ENCODE results near the gene EGFL8. TPM values are rescaled to one million over a fixed set of nuclear protein-coding genes. Genes with fewer than 3 reads are reported as not detected.

EGFL8 gene
- total RNA-seq (2022; extraction: Qiagen RNA extraction), result 0.82 to 2.3 TPM (median 1.5 TPM) in 5 replicates

DNA sequence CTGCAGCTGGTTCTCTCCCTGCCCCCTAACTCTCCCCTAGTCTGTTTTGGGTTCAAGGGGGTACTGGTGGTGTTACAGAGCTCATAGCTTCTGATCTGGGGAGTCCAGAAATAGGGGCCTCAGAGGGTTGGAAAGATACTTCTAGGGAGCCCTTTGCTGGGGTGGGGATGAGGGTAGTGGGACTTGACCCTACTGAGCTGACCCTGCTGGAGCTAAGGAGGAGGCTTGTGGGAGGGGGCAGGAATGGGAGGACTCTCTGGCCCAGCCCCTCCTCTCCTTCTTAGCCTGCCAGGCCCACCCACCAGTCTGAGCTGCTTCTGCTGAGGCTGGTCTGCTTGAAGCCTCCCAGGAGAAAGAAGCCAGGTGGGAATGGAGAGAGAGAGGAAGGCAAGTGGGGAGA, at the start of gene EGFL8:
EGFL8 (plus strand) TSS at position 301 of the 400 bp plus-strand sequence. CDS start 1,571 bp downstream, outside the sequence.

GRCh38 chr6:32127717-32128592, 36.4 kb upstream of the EGFL8 start, which contains the start of gene ATF6B:
ATF6B (minus strand) TSS chr6:32128246; CDS start chr6:32128207, 39 bp downstream.

DNA sequence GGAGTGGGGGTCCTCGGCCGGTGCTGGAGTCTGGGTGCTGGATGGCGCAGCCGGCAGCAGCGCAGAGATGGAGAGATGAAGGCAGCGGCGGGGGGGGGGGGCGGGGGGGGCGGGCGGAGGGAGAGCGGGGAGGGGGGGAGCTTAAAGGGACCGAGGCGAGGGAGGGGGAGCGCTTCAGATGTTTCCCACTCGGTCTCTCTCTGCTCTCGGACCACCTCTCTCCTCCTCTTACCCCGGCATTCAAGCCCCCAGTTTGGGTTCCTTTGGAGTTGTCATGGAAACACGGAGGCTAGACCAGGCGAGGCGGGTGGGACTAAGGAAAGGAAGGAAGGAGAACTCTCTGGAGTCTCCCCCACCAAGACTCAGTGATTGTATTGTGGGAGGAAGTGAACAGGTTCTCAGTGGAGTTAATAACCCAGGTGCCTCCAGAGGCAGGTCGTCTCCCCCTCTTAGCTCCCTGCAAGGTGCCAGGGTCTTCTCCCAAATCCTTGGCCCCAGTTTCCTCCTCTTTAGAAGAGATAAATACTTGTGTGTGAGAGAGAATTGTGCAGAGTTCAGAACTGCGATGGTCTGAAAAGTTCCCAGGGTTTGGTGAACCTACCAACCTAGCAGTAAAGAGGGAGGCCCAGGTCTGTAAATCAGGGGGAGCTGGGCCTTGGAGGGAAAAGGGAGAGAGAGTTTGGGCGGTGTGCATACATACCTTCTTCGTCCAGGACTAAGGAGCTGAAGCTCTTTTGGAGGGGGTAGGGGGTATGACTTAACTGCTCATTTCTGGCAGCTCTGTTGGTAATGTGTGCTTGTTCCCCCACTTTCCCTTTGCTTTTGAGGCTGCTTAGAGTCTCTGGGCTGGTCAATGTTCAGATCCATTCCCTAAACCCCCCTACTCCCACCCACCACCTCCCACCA, 12.3 kb upstream of the EGFL8 start, which contains the start of gene PRRT1:
PRRT1 (minus strand) TSS at position 77 of the 906 bp plus-strand sequence. CDS start 112 bp downstream, outside the sequence.

DNA sequence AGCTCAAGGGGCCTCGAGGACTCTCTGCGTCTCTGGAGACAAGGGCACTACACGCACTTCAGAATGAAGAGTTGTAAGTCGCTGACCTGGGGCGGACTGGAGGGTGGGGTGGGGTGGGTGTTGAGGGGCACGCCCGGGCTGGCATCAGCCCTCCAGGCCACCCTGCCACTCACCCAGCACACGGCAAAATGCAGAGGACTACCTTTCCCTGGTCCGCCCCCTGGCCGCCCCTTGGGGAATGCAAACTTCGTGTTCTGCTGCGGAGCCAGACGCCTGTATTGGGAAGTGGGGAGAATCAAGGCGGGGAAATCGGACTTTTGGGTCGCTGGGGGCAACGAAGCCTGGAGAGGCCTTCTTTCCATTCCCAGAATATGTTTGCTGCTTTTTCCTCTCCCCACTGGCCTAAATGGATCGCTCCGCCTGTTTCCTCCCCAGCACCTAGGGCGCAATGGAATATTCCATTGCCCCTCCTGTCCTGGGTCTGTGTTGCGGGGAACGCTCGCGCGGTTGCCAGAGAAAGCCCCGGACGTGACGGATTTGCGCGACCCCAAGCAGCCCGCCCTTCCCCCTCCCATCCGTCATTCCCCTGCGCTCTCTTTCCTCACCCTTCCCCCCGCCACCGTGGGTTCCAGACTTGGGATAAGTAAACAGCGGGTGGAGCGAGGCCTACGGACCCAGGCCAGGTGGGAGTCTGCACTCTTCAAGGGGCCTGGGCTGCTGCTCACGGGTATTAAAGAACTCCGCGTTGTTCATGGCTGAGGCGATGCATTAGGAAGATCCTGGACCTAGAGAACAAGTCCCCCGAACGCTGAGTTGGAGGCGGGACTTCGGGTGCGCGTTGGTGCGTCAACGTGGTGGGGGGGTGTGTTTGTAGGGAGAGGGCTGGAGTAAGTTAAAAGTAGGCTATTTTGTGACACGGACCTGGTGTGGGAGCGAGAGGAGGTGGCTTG, 10.6 kb upstream of the EGFL8 start, which contains the start of gene PPT2:
PPT2 (plus strand) TSS at position 578 of the 950 bp plus-strand sequence. CDS start 454 bp downstream, outside the sequence.

DNA sequence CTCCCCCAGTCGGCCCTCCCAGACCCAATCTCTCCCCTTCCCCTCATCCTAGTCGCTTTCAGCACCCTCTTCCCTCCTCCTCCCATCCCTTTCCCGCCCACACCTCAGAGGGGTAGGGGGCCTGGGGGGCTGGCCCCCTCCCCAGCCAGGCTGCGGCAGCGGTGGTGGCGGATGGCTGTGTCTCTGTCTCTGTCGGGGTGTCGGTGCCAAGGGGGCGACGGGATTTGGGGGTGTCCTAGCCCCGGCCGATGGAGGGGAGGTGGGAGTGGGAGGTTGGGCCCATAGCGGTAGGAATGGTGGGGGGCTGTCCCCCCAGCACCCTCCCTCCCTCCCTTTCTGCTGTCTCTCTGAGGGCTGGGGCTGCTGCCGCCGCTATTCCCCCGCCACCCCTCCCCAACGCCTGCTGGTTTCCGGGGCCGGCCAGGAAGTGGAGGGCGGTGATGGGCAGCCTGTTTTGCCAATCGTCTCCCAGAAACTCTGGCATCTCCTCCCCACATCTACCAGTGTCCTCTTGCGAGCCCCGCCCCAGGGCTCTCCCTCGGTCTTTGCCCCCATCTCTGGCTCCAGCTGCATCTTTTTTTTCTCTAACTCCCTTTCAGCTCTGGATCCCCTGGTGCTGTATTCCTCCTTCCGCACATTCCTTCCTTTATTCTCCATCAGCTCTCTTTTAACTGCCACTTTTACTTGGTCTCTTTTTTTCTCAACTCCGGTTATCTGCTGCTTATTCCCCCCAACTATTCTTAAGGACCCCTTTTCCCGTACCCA, 11.5 kb downstream of the EGFL8 start, which contains the start of gene AGPAT1:
AGPAT1 (minus strand) TSS at position 374 of the 765 bp plus-strand sequence. CDS start 4,588 bp downstream, outside the sequence.

GRCh38 chr6:32177788-32178546, 13.6 kb downstream of the EGFL8 start, which contains the start of gene RNF5:
RNF5 (plus strand) TSS chr6:32178405; CDS start chr6:32178512, 107 bp downstream.

DNA sequence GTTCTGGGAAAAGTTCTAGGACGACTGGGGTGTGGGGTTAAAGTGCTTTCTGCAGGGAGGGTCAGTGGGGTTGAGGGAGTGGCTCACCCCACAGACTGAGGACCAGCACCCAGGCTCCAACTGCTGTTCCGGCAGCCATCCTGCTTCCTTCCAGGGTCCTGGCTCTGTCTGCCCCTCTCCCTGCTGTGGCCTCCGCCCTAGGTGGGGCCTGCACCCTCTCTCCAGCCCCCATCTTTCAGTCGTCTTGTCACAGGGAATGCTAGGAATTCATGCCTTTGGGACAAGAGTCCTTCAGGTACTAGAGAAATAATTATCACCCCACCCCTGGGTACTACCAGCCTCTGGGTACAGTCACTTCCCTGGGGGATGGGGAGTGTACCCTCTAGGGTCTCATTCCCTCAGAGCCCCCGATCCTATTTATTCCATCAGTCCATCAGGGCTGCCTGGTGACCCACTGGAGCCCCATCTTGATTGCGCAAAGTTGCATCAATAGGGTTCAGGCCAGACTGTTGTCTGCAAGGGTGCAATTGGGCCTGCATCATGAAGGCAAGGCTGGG, 19.8 kb downstream of the EGFL8 start, which contains the start of gene AGER:
AGER (minus strand) TSS at position 170 of the 557 bp plus-strand sequence; CDS start at position 139, 31 bp downstream.

GRCh38 chr6:32190054-32190851, 25.9 kb downstream of the EGFL8 start, which contains the start of gene PBX2:
PBX2 (minus strand) TSS chr6:32190202; CDS start chr6:32189915, 287 bp downstream.

DNA sequence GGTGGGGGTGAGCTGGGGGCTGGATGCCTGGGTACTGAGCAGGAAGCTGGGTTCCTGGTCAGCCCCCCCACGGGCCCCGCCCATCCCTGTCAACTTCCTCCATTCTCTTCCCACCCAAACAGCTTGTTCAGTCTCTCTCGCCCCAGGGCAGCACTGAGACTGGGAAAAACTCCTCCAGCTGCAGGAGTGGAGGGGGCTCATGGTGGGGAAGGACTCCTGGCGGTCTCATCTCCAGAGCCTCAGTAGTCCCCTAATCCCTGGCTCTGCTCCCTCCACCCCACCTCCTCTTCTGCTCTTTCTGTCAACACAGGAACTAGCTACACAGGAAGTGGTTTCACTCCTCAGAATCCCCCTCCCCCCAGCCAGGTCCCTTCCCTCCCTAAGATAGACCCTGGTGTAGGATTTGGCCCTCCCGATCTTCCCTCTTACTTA, 28.2 kb downstream of the EGFL8 start, which contains the start of gene GPSM3:
GPSM3 (minus strand) TSS at position 36 of the 432 bp plus-strand sequence. CDS start 130 bp downstream, outside the sequence.

Other genes starting within 250 kb of the EGFL8 start
- gene C2, start 236.9 kb upstream of the EGFL8 start, total RNA-seq (2022; extraction: Qiagen RNA extraction), result 0.26 to 0.46 TPM (median 0.31 TPM) in 5 replicates
- 1.9 to 2.3 TPM (median 2.0 TPM) in 5 replicates for gene CFB, start 218.5 kb upstream of the EGFL8 start, total RNA-seq (2022; extraction: Qiagen RNA extraction)
- gene NELFE, start 205.6 kb upstream of the EGFL8 start, total RNA-seq (2022; extraction: Qiagen RNA extraction), result 76.0 to 93.4 TPM (median 77.7 TPM) in 5 replicates
- 19.7 to 26.3 TPM (median 23.2 TPM) in 5 replicates for gene SKIC2, start 205.4 kb upstream of the EGFL8 start, total RNA-seq (2022; extraction: Qiagen RNA extraction)
- 10.3 to 13.3 TPM (median 11.0 TPM) in 5 replicates for gene DXO, start 192.5 kb upstream of the EGFL8 start, total RNA-seq (2022; extraction: Qiagen RNA extraction)
- gene C4A, start 182.5 kb upstream of the EGFL8 start, total RNA-seq (2022; extraction: Qiagen RNA extraction), result 0.97 to 1.7 TPM (median 1.4 TPM) in 5 replicates
- 0.69 to 1.5 TPM (median 1.3 TPM) in 5 replicates for gene C4B, start 149.8 kb upstream of the EGFL8 start, total RNA-seq (2022; extraction: Qiagen RNA extraction)
- not detected in 5 replicates for gene CYP21A2, start 126.2 kb upstream of the EGFL8 start, total RNA-seq (2022; extraction: Qiagen RNA extraction)
- 0.32 to 0.76 TPM (median 0.50 TPM) in 5 replicates for gene TNXB, start 55.3 kb upstream of the EGFL8 start, total RNA-seq (2022; extraction: Qiagen RNA extraction)
- gene ATF6B, start 36.3 kb upstream of the EGFL8 start, total RNA-seq (2022; extraction: Qiagen RNA extraction), result 26.5 to 36.2 TPM (median 33.1 TPM) in 5 replicates
- 6.1 to 9.0 TPM (median 7.2 TPM) in 5 replicates for gene FKBPL, start 34.3 kb upstream of the EGFL8 start, total RNA-seq (2022; extraction: Qiagen RNA extraction)
- gene PRRT1, start 12.7 kb upstream of the EGFL8 start, total RNA-seq (2022; extraction: Qiagen RNA extraction), result 0.33 to 1.5 TPM (median 0.63 TPM) in 5 replicates
- gene PPT2, start 10.5 kb upstream of the EGFL8 start, total RNA-seq (2022; extraction: Qiagen RNA extraction), result 7.4 to 9.2 TPM (median 7.7 TPM) in 5 replicates
- gene AGPAT1, start 11.5 kb downstream of the EGFL8 start, total RNA-seq (2022; extraction: Qiagen RNA extraction), result 32.4 to 41.0 TPM (median 39.0 TPM) in 5 replicates
- 35.4 to 47.6 TPM (median 45.6 TPM) in 5 replicates for gene RNF5, start 13.8 kb downstream of the EGFL8 start, total RNA-seq (2022; extraction: Qiagen RNA extraction)
- 1.2 to 2.0 TPM (median 1.3 TPM) in 5 replicates for gene AGER, start 19.7 kb downstream of the EGFL8 start, total RNA-seq (2022; extraction: Qiagen RNA extraction)
- gene PBX2, start 25.6 kb downstream of the EGFL8 start, total RNA-seq (2022; extraction: Qiagen RNA extraction), result 13.4 to 18.6 TPM (median 16.0 TPM) in 5 replicates
- gene GPSM3, start 28.0 kb downstream of the EGFL8 start, total RNA-seq (2022; extraction: Qiagen RNA extraction), result 0.29 to 0.50 TPM (median 0.33 TPM) in 5 replicates
- gene NOTCH4, start 59.5 kb downstream of the EGFL8 start, total RNA-seq (2022; extraction: Qiagen RNA extraction), result 0.81 to 1.3 TPM (median 0.86 TPM) in 5 replicates
- not detected in 5 replicates for gene TSBP1, start 207.3 kb downstream of the EGFL8 start, total RNA-seq (2022; extraction: Qiagen RNA extraction)
- not detected in 5 replicates for gene BTNL2, start 242.6 kb downstream of the EGFL8 start, total RNA-seq (2022; extraction: Qiagen RNA extraction)